GM12878 (cell line): ENCODE measurements around the gene LHX2. TPM values are rescaled to one million over a fixed set of nuclear protein-coding genes. Genes with fewer than 3 reads are reported as not detected.

Experiments
- BCL11A ChIP-seq: IDR thresholded peaks from 2 replicates; pipeline ENCODE4 v1.6.1; 2011; ENCODE audit warnings: low read depth, low read length
- BHLHE40 ChIP-seq, 2 experiments: fragments of 450-650 bp in 1 of 2; IDR thresholded peaks; 2 replicates each; pipeline ENCODE4 v1.6.1; 2011 to 2017; ENCODE audit warnings: low read depth in 2 of 2, borderline replicate concordance in 1 of 2, improper control_type of control experiment in 1 of 2, low read length in 1 of 2, mild to moderate bottlenecking in 1 of 2
- CHD2 ChIP-seq: IDR thresholded peaks from 2 replicates; pipeline ENCODE4 v1.6.1; 2011; ENCODE audit warnings: low read depth, low read length, improper control_type of control experiment, borderline replicate concordance
- FOS ChIP-seq: IDR thresholded peaks from 3 replicates; pipeline ENCODE4 v1.6.1; 2011; ENCODE audit warnings: borderline replicate concordance; ENCODE audit not compliant: insufficient read length; ENCODE audit errors: extremely low read depth
- IKZF2 ChIP-seq, 2 experiments: fragments of 450-650 bp; IDR thresholded peaks; 2 replicates each; pipeline ENCODE4 v1.6.1; 2017; ENCODE audit warnings: mild to moderate bottlenecking in 2 of 2, moderate library complexity in 2 of 2
- LARP7 ChIP-seq: fragments of 450-650 bp; IDR thresholded peaks from 2 replicates; pipeline ENCODE4 v1.6.1; 2017; ENCODE audit warnings: mild to moderate bottlenecking
- MYB ChIP-seq: fragments of 150-350 bp; IDR thresholded peaks from 2 replicates; pipeline ENCODE4 v1.6.1; 2014; ENCODE audit warnings: mild to moderate bottlenecking, low read depth, low read length, borderline replicate concordance
- NBN ChIP-seq: fragments of 450-650 bp; IDR thresholded peaks from 2 replicates; pipeline ENCODE4 v1.6.1; 2016
- PAX5 ChIP-seq: IDR thresholded peaks from 2 replicates; pipeline ENCODE4 v1.6.1; 2011; ENCODE audit warnings: low read depth, low read length, borderline replicate concordance
- PML ChIP-seq: IDR thresholded peaks from 2 replicates; pipeline ENCODE4 v1.6.1; 2012; ENCODE audit warnings: low read length, inconsistent platforms
- POLR2AphosphoS5 ChIP-seq: IDR thresholded peaks from 2 replicates; pipeline ENCODE4 v1.6.1; 2011; ENCODE audit warnings: mild to moderate bottlenecking, low read length, inconsistent platforms
- RAD51 ChIP-seq: fragments of 450-650 bp; IDR thresholded peaks from 2 replicates; pipeline ENCODE4 v1.6.1; 2016; ENCODE audit warnings: moderate library complexity, mild to moderate bottlenecking, inconsistent platforms
- RB1 ChIP-seq: fragments of 450-650 bp; formaldehyde crosslinking; IDR thresholded peaks from 2 replicates; pipeline ENCODE4 v1.6.1; 2017; ENCODE audit warnings: mild to moderate bottlenecking, borderline replicate concordance
- RCOR1 ChIP-seq: conservative IDR thresholded peaks from 2 replicates; pipeline ENCODE4 v1.6.1; 2012; ENCODE audit warnings: low read depth, low read length, improper control_type of control experiment
- RELA ChIP-seq: fragments of 450-650 bp; IDR thresholded peaks from 2 replicates; pipeline ENCODE4 v1.8.0; 2014; ENCODE audit warnings: borderline replicate concordance; ENCODE audit not compliant: partially characterized antibody
- SMAD1 ChIP-seq: fragments of 450-650 bp; IDR thresholded peaks from 2 replicates; pipeline ENCODE4 v1.6.1; 2018; ENCODE audit warnings: mild to moderate bottlenecking, low read depth; ENCODE audit not compliant: partially characterized antibody
- YBX1 ChIP-seq: fragments of 450-650 bp; IDR thresholded peaks from 2 replicates; pipeline ENCODE4 v1.6.1; 2016; ENCODE audit warnings: antibody characterized with exemption
- polyA plus RNA-seq, 11 experiments: library from polyadenylated mRNA; depleted of rRNA in 4 of 11; unstranded in 6 of 11; stranded (reverse) in 5 of 11; fragments of >200 nt; fragmentation: Nextera tagmentation in 4 of 11; fragmentation: Illumina TruSeq in 1 of 11; extraction: Ambion mirVana in 4 of 11; extraction: Trizol in 1 of 11; gene quantifications; 1 replicate in 1 of 11; 2 replicates in 10 of 11; pipeline versions ENCODE4 v1.2.1 to v1.2.3, GENCODE V29; 2011 to 2016; ENCODE audit warnings: inconsistent platforms in 2 of 11, missing spikeins in 2 of 11, low read depth in 1 of 11
- total RNA-seq, 4 experiments: library from RNA; depleted of rRNA in 3 of 4; stranded (reverse); fragments of >200 nt in 3 of 4; fragmentation: Illumina TruSeq in 1 of 4; extraction: Trizol in 1 of 4; gene quantifications; 2 replicates each; pipeline versions ENCODE4 v1.2.1 to v1.2.3, GENCODE V29; 2013 to 2021
- TF ChIP-seq, protein P1 (sequence below): fragments of 450-650 bp; IDR thresholded peaks from 2 replicates; pipeline ENCODE4 v1.6.1; 2016; ENCODE audit warnings: mild to moderate bottlenecking

LHX2 gene
- total and polyA plus RNA-seq, 10 of the 15 experiments (the other 5 are each of a cell fraction or from before 2014, with no cell fraction given), result 0.82 to 69.8 (median 5.3) TPM

- 0 out of 2 replicates have a peak, but pooled peaks have one; percentile 14 for TF ChIP-seq BCL11A
- TF ChIP-seq MYB, result no peak
- TF ChIP-seq CHD2, result 0 out of 2 replicates have a peak, but pooled peaks have one; percentile 48
- peak; percentile 67 to 82 for TF ChIP-seq IKZF2 (IDR thresholded peaks at IDR 0.05)
- TF ChIP-seq YBX1, result peak; percentile 17; the same call in 1 of the 2 replicates
- TF ChIP-seq RAD51, result no peak
- no peak for TF ChIP-seq LARP7
- TF ChIP-seq RELA, result peak; percentile 80
- 0 out of 2 replicates have a peak, but pooled peaks have one; percentile 54 for TF ChIP-seq RCOR1
- peak; percentile 78 for TF ChIP-seq PAX5
- no peak for TF ChIP-seq PML
- TF ChIP-seq, protein P1, sequence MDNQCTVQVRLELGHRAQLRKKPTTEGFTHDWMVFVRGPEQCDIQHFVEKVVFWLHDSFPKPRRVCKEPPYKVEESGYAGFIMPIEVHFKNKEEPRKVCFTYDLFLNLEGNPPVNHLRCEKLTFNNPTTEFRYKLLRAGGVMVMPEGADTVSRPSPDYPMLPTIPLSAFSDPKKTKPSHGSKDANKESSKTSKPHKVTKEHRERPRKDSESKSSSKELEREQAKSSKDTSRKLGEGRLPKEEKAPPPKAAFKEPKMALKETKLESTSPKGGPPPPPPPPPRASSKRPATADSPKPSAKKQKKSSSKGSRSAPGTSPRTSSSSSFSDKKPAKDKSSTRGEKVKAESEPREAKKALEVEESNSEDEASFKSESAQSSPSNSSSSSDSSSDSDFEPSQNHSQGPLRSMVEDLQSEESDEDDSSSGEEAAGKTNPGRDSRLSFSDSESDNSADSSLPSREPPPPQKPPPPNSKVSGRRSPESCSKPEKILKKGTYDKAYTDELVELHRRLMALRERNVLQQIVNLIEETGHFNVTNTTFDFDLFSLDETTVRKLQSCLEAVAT, result peak; percentile 33; the same call in 1 of the 2 replicates
- no peak for TF ChIP-seq POLR2AphosphoS5
- TF ChIP-seq SMAD1, result no peak
- peak; percentile 78 to 84; a peak in 3 of 4 replicates for TF ChIP-seq BHLHE40 (IDR thresholded peaks at IDR 0.05; ENCODE audit: borderline replicate concordance in 1 of 2, low read depth in 2 of 2, low read length in 1 of 2)
- TF ChIP-seq FOS, result no peak
- TF ChIP-seq RB1, result peak; percentile 39; the same call in 1 of the 2 replicates
- peak; percentile 60; the same call in 1 of the 2 replicates for TF ChIP-seq NBN
- TF ChIP-seq, all 136 proteins: peak for 22
These were observed 1.3 kb upstream of the LHX2 start (continued) for GRCh38 chr9:124010303-124010664.
